HCT116 (cell line): ENCODE results near the gene ELANE. TPM values are rescaled to one million over a fixed set of nuclear protein-coding genes. Genes with fewer than 3 reads are reported as not detected.
A peak's percentile ranks its signal among the peaks of the same experiment; 100 is the strongest.

ENCODE experiments used
- ATAC-seq: fragments of 200-7000 bp; cut with Tn5 transposase; 2 replicates; pipeline ENCODE4 v1.9.1; 2020; ENCODE audit warnings: mild to moderate bottlenecking, moderate library complexity
- BruUV-seq: library from RNA; stranded (reverse); fragments of 400-500 nt; replicated peaks from 2 replicates; lab custom pipeline; 2021; lab: Mats Ljungman, UMichigan
- CTCF ChIA-PET: fragments of 300-600 bp; sonication (Branson Sonifier 250); formaldehyde crosslinking; loops from one replicate; lab custom pipeline; 2021; ENCODE audit warnings: antibody characterized with exemption; lab: Charles Lee
- POLR2A ChIA-PET: fragments of 300-600, 350-600 bp; sonication (Branson Sonifier 250); formaldehyde crosslinking; loops from one replicate; lab custom pipeline; 2021; ENCODE audit warnings: antibody characterized with exemption; lab: Charles Lee
- RAD21 ChIA-PET, 2 experiments: fragments of 300-600 bp; sonication (Branson Sonifier 250); formaldehyde crosslinking; loops; one replicate each; lab custom pipeline; 2023; ENCODE audit warnings: low total read pairs in 2 of 2; ENCODE audit not compliant: uncharacterized antibody in 2 of 2, unreplicated experiment in 2 of 2, low non-redundant PET in 1 of 2; lab: Charles Lee
- DNase-seq: peaks from one replicate; pipeline ENCODE4 v3.0.0-alpha.2; 2010; ENCODE audit warnings: low read depth, low spot score
- H2AFZ ChIP-seq: fragments of 200-600 bp; shearing (Covaris generic), sonication (generic); 2 replicates; pipeline ENCODE4 v1.6.1; 2017; ENCODE audit warnings: low read depth, mixed run types, mixed read lengths, antibody characterized with exemption, low read length; ENCODE audit not compliant: poor library complexity, severe bottlenecking
- H3K27ac ChIP-seq: 2 replicates; pipeline ENCODE4 v1.5.1; 2012; ENCODE audit warnings: low read depth, low read length
- H3K27me3 ChIP-seq: fragments of 200-600 bp; sonication (generic); 2 replicates; pipeline ENCODE4 v1.6.1; 2016; ENCODE audit warnings: mixed run types, low read length, mixed read lengths; ENCODE audit not compliant: insufficient read depth
- H3K36me3 ChIP-seq, 2 experiments: fragments of 200-500 bp in 1 of 2; fragments of 200-600 bp in 1 of 2; sonication (Bioruptor generic) in 1 of 2; sonication (generic) in 1 of 2; 2 replicates each; pipeline versions ENCODE4 v1.5.1 to v1.6.1; 2014 to 2016; ENCODE audit warnings: low read length in 2 of 2, inconsistent platforms in 1 of 2, mixed read lengths in 1 of 2, mixed run types in 1 of 2; ENCODE audit not compliant: insufficient read depth in 2 of 2, control insufficient read depth in 1 of 2
- H3K4me1 ChIP-seq, 2 experiments: fragments of 200-600 bp in 1 of 2; sonication (generic) in 1 of 2; 2 replicates each; pipeline versions ENCODE4 v1.5.1 to v1.6.1; 2012 to 2017; ENCODE audit warnings: low read length in 2 of 2, inconsistent platforms in 1 of 2, mild to moderate bottlenecking in 1 of 2, mixed read lengths in 1 of 2, mixed run types in 1 of 2, moderate library complexity in 1 of 2; ENCODE audit not compliant: insufficient read depth in 2 of 2, control insufficient read depth in 1 of 2
- H3K4me2 ChIP-seq: fragments of 200-600 bp; sonication (generic); 2 replicates; pipeline ENCODE4 v1.6.1; 2017; ENCODE audit warnings: mixed run types, low read length, mixed read lengths
- H3K4me3 ChIP-seq, 2 experiments: fragments of 200-600 bp in 1 of 2; sonication (generic) in 1 of 2; replicated peaks in 1 of 2; 2 replicates each; pipeline ENCODE4 v1.5.1; 2011 to 2016; ENCODE audit warnings: low read length in 2 of 2, control low read depth in 1 of 2, low read depth in 1 of 2, mild to moderate bottlenecking in 1 of 2, mixed read lengths in 1 of 2, mixed run types in 1 of 2
- H3K79me2 ChIP-seq: fragments of 200-600 bp; sonication (generic); 2 replicates; pipeline ENCODE4 v1.6.1; 2017; ENCODE audit warnings: mild to moderate bottlenecking, mixed run types, low read length, moderate library complexity, mixed read lengths; ENCODE audit not compliant: insufficient read depth
- H3K9ac ChIP-seq: fragments of 200-600 bp; sonication (generic); 2 replicates; pipeline ENCODE4 v1.6.1; 2016; ENCODE audit warnings: low read length, mixed read lengths
- H3K9me2 ChIP-seq: fragments of 200-600 bp; sonication (generic), shearing (Covaris generic); 2 replicates; pipeline ENCODE4 v1.6.1; 2017; ENCODE audit warnings: mixed run types, mild to moderate bottlenecking, moderate library complexity; ENCODE audit not compliant: insufficient read depth
- H3K9me3 ChIP-seq, 2 experiments: fragments of 200-500 bp in 1 of 2; fragments of 200-600 bp in 1 of 2; sonication (Bioruptor generic) in 1 of 2; sonication (generic) in 1 of 2; 2 replicates each; pipeline ENCODE4 v1.6.1; 2014 to 2017; ENCODE audit warnings: low read length in 2 of 2, mixed read lengths in 2 of 2, inconsistent platforms in 1 of 2, low read depth in 1 of 2, mild to moderate bottlenecking in 1 of 2, mixed run types in 1 of 2, moderate library complexity in 1 of 2; ENCODE audit not compliant: control insufficient read depth in 1 of 2, insufficient read depth in 1 of 2
- H4K20me1 ChIP-seq: fragments of 200-600 bp; sonication (generic), shearing (Covaris generic); 2 replicates; pipeline ENCODE4 v1.6.1; 2017; ENCODE audit warnings: mixed run types, mild to moderate bottlenecking, moderate library complexity; ENCODE audit not compliant: insufficient read depth
- CBX3 ChIP-seq: IDR thresholded peaks from 2 replicates; pipeline ENCODE4 v1.6.1; 2012; ENCODE audit warnings: low read depth
- EGR1 ChIP-seq: IDR thresholded peaks from 2 replicates; pipeline ENCODE4 v1.6.1; 2012; ENCODE audit warnings: low read depth
- ELF1 ChIP-seq: IDR thresholded peaks from 2 replicates; pipeline ENCODE4 v1.6.1; 2012; ENCODE audit warnings: low read depth, borderline replicate concordance
- EZH2phosphoT487 ChIP-seq: fragments of 200-600 bp; IDR thresholded peaks from 2 replicates; pipeline ENCODE4 v1.6.1; 2018; ENCODE audit warnings: antibody characterized with exemption, borderline replicate concordance
- FOSL1 ChIP-seq: IDR thresholded peaks from 2 replicates; pipeline ENCODE4 v1.6.1; 2012; ENCODE audit warnings: low read depth
- JUND ChIP-seq: IDR thresholded peaks from 2 replicates; pipeline ENCODE4 v1.6.1; 2012
- POLR2A ChIP-seq: IDR thresholded peaks from 2 replicates; pipeline ENCODE4 v1.7.0; 2011; ENCODE audit warnings: borderline replicate concordance; ENCODE audit not compliant: insufficient read depth, insufficient read length; ENCODE audit errors: extremely low read depth
- POLR2AphosphoS5 ChIP-seq: IDR thresholded peaks from 2 replicates; pipeline ENCODE4 v1.6.1; 2011; ENCODE audit warnings: mild to moderate bottlenecking, low read depth, low read length, moderate library complexity
- RAD21 ChIP-seq: IDR thresholded peaks from 2 replicates; pipeline ENCODE4 v1.6.1; 2012; ENCODE audit warnings: low read depth, mild to moderate bottlenecking
- REST ChIP-seq: IDR thresholded peaks from 2 replicates; pipeline ENCODE4 v1.6.1; 2012; ENCODE audit warnings: low read depth
- SIN3A ChIP-seq: IDR thresholded peaks from 2 replicates; pipeline ENCODE4 v1.6.1; 2012; ENCODE audit warnings: low read depth
- SP1 ChIP-seq: IDR thresholded peaks from 2 replicates; pipeline ENCODE4 v1.6.1; 2012; ENCODE audit warnings: low read depth
- SRF ChIP-seq: IDR thresholded peaks from 2 replicates; pipeline ENCODE4 v1.6.1; 2012; ENCODE audit warnings: low read depth
- YY1 ChIP-seq: IDR thresholded peaks from 2 replicates; pipeline ENCODE4 v1.6.1; 2011; ENCODE audit warnings: low read length, low read depth, moderate library complexity, mild to moderate bottlenecking; ENCODE audit not compliant: insufficient replicate concordance; ENCODE audit errors: extremely low read depth
- ZBTB33 ChIP-seq: IDR thresholded peaks from 2 replicates; pipeline ENCODE4 v1.6.1; 2011; ENCODE audit warnings: mild to moderate bottlenecking, low read length, moderate library complexity; ENCODE audit not compliant: insufficient replicate concordance; ENCODE audit errors: extremely low read depth
- ZNF274 ChIP-seq: fragments of 200-500 bp; sonication (Bioruptor generic); IDR thresholded peaks from 2 replicates; pipeline ENCODE4 v1.6.1; 2014; ENCODE audit warnings: mild to moderate bottlenecking, low read depth, low read length, inconsistent platforms
- intact Hi-C: fragments of 100-400 bp; cut with micrococcal nuclease; formaldehyde crosslinking; loops from 2 replicates; pipeline ENCODE4 v1.10.0; 2022
- total RNA-seq: library from RNA; stranded (reverse); gene quantifications from one replicate; pipeline ENCODE4 v1.2.1, GENCODE V29; 2021; ENCODE audit not compliant: unreplicated experiment

ELANE gene
- total RNA-seq, 1 experiment from 2014 or later: not detected

- Histone ChIP-seq H3K9me2 (no peaks in the 10 kb centered on the region), H3K4me1 (peaks cover 19 to 36% of the 10 kb centered on the region in 2 experiments), H3K27me3 (no peaks in the 10 kb centered on the region), H2AFZ (no peak overlapping the region), H3K36me3 (peaks cover 5 to 15% of the 10 kb centered on the region in 2 experiments; a peak in 2 of 4 replicates), H3K9me3 (no peaks in the 10 kb centered on the region), H3K4me3 (no peak overlapping the region), H3K4me2 (no peak overlapping the region), H3K9ac (peak overlapping the region; percentile 62), H4K20me1 (no peaks in the 10 kb centered on the region), H3K79me2 (no peaks in the 10 kb centered on the region), H3K27ac (peak overlapping the region; percentile 71; the same call in 1 of the 2 replicates)
- ChIA-PET RAD21 (no interaction called here), POLR2A (no interaction called here), CTCF (no interaction called here)
- intact Hi-C loops: no loop called here
- ATAC-seq (no peak), DNase-seq (no peak)
- TF ChIP-seq EZH2phosphoT487: no peak
- no TSS peak for BruUV-seq
Observed at GRCh38 chr19:870314-870713, 18.2 kb downstream of the ELANE start.

GRCh38 chr19:870963-871401 lies 18.9 kb downstream of the ELANE start:
- ChIA-PET RAD21 (no interaction called here), POLR2A (no interaction called here), CTCF (no interaction called here)
- intact Hi-C loops: no loop called here
- Histone ChIP-seq H3K79me2 (no peaks in the 10 kb centered on the region), H3K4me2 (no peak overlapping the region), H4K20me1 (no peaks in the 10 kb centered on the region), H3K27ac (no peak overlapping the region), H3K4me3 (no peak overlapping the region), H3K9me2 (no peaks in the 10 kb centered on the region), H3K9me3 (no peaks in the 10 kb centered on the region), H2AFZ (no peak overlapping the region), H3K9ac (no peak overlapping the region), H3K4me1 (peaks cover 19 to 36% of the 10 kb centered on the region in 2 experiments), H3K36me3 (peaks cover 5 to 15% of the 10 kb centered on the region in 2 experiments; a peak in 2 of 4 replicates), H3K27me3 (no peaks in the 10 kb centered on the region)
- BruUV-seq: no TSS peak
- DNase-seq: no peak
- ATAC-seq: no peak
- no peak for TF ChIP-seq ZNF274
- TF ChIP-seq EGR1: no peak
- TF ChIP-seq REST: no peak
- no peak; the same call in 1 of the 2 replicates for TF ChIP-seq POLR2AphosphoS5
- TF ChIP-seq RAD21: no peak
- no peak for TF ChIP-seq ZBTB33
- no peak for TF ChIP-seq FOSL1
- no peak for TF ChIP-seq SIN3A
- TF ChIP-seq SRF: no peak
- no peak for TF ChIP-seq JUND
- no peak for TF ChIP-seq ELF1
- no peak for TF ChIP-seq YY1
- TF ChIP-seq CBX3: no peak
- no peak for TF ChIP-seq SP1
- TF ChIP-seq POLR2A: no peak
